GM23338 (cell line): ENCODE measurements around the gene CAMSAP2.

Experiments
- EZH2 ChIP-seq: fragments of 200-600 bp; sonication (generic); IDR thresholded peaks from one replicate; pipeline ENCODE4 v1.8.0; 2017; ENCODE audit warnings: antibody characterized with exemption, mild to moderate bottlenecking, low read depth; ENCODE audit not compliant: unreplicated experiment
- EZH2phosphoT487 ChIP-seq: fragments of 200-600 bp; sonication (generic); IDR thresholded peaks from one replicate; pipeline ENCODE4 v1.8.1; 2018; ENCODE audit warnings: antibody characterized with exemption; ENCODE audit not compliant: unreplicated experiment
- JUNB ChIP-seq: IDR thresholded peaks from one replicate; pipeline ENCODE4 v1.6.1; 2016; ENCODE audit warnings: antibody characterized with exemption; ENCODE audit not compliant: unreplicated experiment
- POLR2AphosphoS5 ChIP-seq: IDR thresholded peaks from 2 replicates; pipeline ENCODE4 v1.6.1; 2016; ENCODE audit warnings: antibody characterized with exemption, low read depth
- ZNF114 ChIP-seq: fragments of 250-450 bp; sonication (Bioruptor Pico); IDR thresholded peaks from 2 replicates; pipeline ENCODE4 v1.5.0; 2020; ENCODE audit warnings: mild to moderate bottlenecking, moderate library complexity
- ZNF331 ChIP-seq: fragments of 250-450 bp; sonication (Bioruptor Pico); IDR thresholded peaks from 2 replicates; pipeline ENCODE4 v1.5.0; 2020; ENCODE audit warnings: low read depth, mild to moderate bottlenecking, moderate library complexity
- TF ChIP-seq, protein P1 (sequence below), 2 experiments: fragments of 200-600 bp in 1 of 2; sonication (generic) in 1 of 2; conservative IDR thresholded peaks; 2 replicates each; pipeline versions ENCODE4 v1.5.1 to v1.6.1; 2016 to 2017; ENCODE audit warnings: antibody characterized with exemption in 2 of 2, low read depth in 2 of 2, mild to moderate bottlenecking in 2 of 2, moderate library complexity in 1 of 2
- TF ChIP-seq, protein P2 (sequence below): IDR thresholded peaks from one replicate; pipeline ENCODE4 v1.6.1; 2018; ENCODE audit warnings: antibody characterized with exemption; ENCODE audit not compliant: unreplicated experiment
- TF ChIP-seq, protein P3 (sequence below): IDR thresholded peaks from 2 replicates; pipeline ENCODE4 v1.6.1; 2016; ENCODE audit warnings: antibody characterized with exemption
- TF ChIP-seq, protein P4 (sequence below): fragments of 250-450 bp; sonication (Bioruptor Pico); IDR thresholded peaks from 2 replicates; pipeline ENCODE4 v1.5.0; 2020; ENCODE audit warnings: mild to moderate bottlenecking, moderate library complexity

DNA sequence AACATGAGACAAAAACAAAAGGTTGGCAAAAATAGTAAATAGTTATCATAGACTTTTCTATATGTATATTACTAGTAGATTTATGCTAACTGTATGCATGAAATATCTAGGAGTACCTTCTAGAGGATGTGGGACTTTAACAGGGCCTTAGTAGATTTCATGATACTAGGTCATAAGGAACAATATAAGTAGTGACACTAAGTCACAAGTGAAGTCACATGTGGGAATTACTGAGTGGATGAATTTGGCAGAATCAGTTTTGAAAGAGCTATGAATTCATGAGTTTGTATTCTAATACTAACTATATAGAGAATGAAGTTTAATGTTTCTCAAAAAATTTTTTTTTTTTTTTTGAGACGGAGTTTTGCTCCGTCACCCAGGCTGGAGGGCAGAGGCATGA lies 81.0 kb downstream of the CAMSAP2 start:
- TF ChIP-seq, protein P1, sequence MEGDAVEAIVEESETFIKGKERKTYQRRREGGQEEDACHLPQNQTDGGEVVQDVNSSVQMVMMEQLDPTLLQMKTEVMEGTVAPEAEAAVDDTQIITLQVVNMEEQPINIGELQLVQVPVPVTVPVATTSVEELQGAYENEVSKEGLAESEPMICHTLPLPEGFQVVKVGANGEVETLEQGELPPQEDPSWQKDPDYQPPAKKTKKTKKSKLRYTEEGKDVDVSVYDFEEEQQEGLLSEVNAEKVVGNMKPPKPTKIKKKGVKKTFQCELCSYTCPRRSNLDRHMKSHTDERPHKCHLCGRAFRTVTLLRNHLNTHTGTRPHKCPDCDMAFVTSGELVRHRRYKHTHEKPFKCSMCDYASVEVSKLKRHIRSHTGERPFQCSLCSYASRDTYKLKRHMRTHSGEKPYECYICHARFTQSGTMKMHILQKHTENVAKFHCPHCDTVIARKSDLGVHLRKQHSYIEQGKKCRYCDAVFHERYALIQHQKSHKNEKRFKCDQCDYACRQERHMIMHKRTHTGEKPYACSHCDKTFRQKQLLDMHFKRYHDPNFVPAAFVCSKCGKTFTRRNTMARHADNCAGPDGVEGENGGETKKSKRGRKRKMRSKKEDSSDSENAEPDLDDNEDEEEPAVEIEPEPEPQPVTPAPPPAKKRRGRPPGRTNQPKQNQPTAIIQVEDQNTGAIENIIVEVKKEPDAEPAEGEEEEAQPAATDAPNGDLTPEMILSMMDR (conservative IDR thresholded peaks at IDR 0.05; ENCODE audit: low read depth in 2 of 2), result no peak
- TF ChIP-seq EZH2phosphoT487 (no peak), EZH2 (no peak), ZNF331 (CRISPR knock-in tag) (no peak), POLR2AphosphoS5 (no peak), JUNB (no peak), ZNF114 (CRISPR knock-in tag) (no peak)
- TF ChIP-seq, protein P2, sequence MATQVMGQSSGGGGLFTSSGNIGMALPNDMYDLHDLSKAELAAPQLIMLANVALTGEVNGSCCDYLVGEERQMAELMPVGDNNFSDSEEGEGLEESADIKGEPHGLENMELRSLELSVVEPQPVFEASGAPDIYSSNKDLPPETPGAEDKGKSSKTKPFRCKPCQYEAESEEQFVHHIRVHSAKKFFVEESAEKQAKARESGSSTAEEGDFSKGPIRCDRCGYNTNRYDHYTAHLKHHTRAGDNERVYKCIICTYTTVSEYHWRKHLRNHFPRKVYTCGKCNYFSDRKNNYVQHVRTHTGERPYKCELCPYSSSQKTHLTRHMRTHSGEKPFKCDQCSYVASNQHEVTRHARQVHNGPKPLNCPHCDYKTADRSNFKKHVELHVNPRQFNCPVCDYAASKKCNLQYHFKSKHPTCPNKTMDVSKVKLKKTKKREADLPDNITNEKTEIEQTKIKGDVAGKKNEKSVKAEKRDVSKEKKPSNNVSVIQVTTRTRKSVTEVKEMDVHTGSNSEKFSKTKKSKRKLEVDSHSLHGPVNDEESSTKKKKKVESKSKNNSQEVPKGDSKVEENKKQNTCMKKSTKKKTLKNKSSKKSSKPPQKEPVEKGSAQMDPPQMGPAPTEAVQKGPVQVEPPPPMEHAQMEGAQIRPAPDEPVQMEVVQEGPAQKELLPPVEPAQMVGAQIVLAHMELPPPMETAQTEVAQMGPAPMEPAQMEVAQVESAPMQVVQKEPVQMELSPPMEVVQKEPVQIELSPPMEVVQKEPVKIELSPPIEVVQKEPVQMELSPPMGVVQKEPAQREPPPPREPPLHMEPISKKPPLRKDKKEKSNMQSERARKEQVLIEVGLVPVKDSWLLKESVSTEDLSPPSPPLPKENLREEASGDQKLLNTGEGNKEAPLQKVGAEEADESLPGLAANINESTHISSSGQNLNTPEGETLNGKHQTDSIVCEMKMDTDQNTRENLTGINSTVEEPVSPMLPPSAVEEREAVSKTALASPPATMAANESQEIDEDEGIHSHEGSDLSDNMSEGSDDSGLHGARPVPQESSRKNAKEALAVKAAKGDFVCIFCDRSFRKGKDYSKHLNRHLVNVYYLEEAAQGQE, result no peak
- TF ChIP-seq, protein P3, sequence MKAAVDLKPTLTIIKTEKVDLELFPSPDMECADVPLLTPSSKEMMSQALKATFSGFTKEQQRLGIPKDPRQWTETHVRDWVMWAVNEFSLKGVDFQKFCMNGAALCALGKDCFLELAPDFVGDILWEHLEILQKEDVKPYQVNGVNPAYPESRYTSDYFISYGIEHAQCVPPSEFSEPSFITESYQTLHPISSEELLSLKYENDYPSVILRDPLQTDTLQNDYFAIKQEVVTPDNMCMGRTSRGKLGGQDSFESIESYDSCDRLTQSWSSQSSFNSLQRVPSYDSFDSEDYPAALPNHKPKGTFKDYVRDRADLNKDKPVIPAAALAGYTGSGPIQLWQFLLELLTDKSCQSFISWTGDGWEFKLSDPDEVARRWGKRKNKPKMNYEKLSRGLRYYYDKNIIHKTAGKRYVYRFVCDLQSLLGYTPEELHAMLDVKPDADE, result no peak
- TF ChIP-seq, protein P4, sequence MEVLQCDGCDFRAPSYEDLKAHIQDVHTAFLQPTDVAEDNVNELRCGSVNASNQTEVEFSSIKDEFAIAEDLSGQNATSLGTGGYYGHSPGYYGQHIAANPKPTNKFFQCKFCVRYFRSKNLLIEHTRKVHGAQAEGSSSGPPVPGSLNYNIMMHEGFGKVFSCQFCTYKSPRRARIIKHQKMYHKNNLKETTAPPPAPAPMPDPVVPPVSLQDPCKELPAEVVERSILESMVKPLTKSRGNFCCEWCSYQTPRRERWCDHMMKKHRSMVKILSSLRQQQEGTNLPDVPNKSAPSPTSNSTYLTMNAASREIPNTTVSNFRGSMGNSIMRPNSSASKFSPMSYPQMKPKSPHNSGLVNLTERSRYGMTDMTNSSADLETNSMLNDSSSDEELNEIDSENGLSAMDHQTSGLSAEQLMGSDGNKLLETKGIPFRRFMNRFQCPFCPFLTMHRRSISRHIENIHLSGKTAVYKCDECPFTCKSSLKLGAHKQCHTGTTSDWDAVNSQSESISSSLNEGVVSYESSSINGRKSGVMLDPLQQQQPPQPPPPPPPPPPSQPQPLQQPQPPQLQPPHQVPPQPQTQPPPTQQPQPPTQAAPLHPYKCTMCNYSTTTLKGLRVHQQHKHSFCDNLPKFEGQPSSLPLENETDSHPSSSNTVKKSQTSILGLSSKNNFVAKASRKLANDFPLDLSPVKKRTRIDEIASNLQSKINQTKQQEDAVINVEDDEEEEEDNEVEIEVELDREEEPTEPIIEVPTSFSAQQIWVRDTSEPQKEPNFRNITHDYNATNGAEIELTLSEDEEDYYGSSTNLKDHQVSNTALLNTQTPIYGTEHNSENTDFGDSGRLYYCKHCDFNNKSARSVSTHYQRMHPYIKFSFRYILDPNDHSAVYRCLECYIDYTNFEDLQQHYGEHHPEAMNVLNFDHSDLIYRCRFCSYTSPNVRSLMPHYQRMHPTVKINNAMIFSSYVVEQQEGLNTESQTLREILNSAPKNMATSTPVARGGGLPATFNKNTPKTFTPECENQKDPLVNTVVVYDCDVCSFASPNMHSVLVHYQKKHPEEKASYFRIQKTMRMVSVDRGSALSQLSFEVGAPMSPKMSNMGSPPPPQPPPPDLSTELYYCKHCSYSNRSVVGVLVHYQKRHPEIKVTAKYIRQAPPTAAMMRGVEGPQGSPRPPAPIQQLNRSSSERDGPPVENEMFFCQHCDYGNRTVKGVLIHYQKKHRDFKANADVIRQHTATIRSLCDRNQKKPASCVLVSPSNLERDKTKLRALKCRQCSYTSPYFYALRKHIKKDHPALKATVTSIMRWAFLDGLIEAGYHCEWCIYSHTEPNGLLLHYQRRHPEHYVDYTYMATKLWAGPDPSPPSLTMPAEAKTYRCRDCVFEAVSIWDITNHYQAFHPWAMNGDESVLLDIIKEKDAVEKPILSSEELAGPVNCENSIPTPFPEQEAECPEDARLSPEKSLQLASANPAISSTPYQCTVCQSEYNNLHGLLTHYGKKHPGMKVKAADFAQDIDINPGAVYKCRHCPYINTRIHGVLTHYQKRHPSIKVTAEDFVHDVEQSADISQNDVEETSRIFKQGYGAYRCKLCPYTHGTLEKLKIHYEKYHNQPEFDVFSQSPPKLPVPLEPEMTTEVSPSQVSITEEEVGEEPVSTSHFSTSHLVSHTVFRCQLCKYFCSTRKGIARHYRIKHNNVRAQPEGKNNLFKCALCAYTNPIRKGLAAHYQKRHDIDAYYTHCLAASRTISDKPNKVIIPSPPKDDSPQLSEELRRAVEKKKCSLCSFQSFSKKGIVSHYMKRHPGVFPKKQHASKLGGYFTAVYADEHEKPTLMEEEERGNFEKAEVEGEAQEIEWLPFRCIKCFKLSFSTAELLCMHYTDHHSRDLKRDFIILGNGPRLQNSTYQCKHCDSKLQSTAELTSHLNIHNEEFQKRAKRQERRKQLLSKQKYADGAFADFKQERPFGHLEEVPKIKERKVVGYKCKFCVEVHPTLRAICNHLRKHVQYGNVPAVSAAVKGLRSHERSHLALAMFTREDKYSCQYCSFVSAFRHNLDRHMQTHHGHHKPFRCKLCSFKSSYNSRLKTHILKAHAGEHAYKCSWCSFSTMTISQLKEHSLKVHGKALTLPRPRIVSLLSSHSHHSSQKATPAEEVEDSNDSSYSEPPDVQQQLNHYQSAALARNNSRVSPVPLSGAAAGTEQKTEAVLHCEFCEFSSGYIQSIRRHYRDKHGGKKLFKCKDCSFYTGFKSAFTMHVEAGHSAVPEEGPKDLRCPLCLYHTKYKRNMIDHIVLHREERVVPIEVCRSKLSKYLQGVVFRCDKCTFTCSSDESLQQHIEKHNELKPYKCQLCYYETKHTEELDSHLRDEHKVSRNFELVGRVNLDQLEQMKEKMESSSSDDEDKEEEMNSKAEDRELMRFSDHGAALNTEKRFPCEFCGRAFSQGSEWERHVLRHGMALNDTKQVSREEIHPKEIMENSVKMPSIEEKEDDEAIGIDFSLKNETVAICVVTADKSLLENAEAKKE (CRISPR knock-in tag), result no peak
